Left ventricle myocardium inferior (tissue), 1 donor: Measurements from ENCODE around the gene AMT. TPM values are rescaled to one million over a fixed set of nuclear protein-coding genes. Genes with fewer than 3 reads are reported as not detected.

Source experiments
- DNase-seq: peaks from one replicate; pipeline ENCODE4 v3.0.0-alpha.2; 2020
- H3K27ac ChIP-seq: fragments of 200-600 bp; replicated peaks from 2 replicates; pipeline ENCODE4 v1.8.0; 2021
- H3K27me3 ChIP-seq: fragments of 200-600 bp; 2 replicates; pipeline ENCODE4 v1.8.0; 2021; ENCODE audit warnings: low read depth
- H3K36me3 ChIP-seq: fragments of 200-600 bp; 2 replicates; pipeline ENCODE4 v1.8.0; 2021
- H3K4me1 ChIP-seq: fragments of 200-600 bp; 2 replicates; pipeline ENCODE4 v1.8.0; 2021
- H3K4me3 ChIP-seq: fragments of 200-600 bp; 2 replicates; pipeline ENCODE4 v1.8.0; 2021; ENCODE audit warnings: mild to moderate bottlenecking, moderate library complexity
- H3K9me3 ChIP-seq: fragments of 200-600 bp; replicated peaks from 2 replicates; pipeline ENCODE4 v1.8.0; 2021
- intact Hi-C: fragments of 100-400 bp; cut with micrococcal nuclease; formaldehyde crosslinking; loops from one replicate; pipeline ENCODE4 v1.11.0; 2022
- total RNA-seq: library from RNA; stranded (reverse); fragmentation: NEBNext Ultra II Directional; extraction: Animal tissue kit (Norgen Biotek cat#: 25700); gene quantifications from one replicate; pipeline ENCODE4 v1.2.1, GENCODE V29; 2021
- TF ChIP-seq, protein P1 (sequence below): fragments of 200-600 bp; IDR thresholded peaks from 2 replicates; pipeline ENCODE4 v1.8.0; 2021; ENCODE audit warnings: antibody characterized with exemption, mild to moderate bottlenecking, borderline replicate concordance
- donor health status: DM: no; HTN: yes; CAD: no; lungs with severe emphysema.

Gene AMT
- total RNA-seq, 1 donor from 2014 or later, result 29.0 TPM

DNA sequence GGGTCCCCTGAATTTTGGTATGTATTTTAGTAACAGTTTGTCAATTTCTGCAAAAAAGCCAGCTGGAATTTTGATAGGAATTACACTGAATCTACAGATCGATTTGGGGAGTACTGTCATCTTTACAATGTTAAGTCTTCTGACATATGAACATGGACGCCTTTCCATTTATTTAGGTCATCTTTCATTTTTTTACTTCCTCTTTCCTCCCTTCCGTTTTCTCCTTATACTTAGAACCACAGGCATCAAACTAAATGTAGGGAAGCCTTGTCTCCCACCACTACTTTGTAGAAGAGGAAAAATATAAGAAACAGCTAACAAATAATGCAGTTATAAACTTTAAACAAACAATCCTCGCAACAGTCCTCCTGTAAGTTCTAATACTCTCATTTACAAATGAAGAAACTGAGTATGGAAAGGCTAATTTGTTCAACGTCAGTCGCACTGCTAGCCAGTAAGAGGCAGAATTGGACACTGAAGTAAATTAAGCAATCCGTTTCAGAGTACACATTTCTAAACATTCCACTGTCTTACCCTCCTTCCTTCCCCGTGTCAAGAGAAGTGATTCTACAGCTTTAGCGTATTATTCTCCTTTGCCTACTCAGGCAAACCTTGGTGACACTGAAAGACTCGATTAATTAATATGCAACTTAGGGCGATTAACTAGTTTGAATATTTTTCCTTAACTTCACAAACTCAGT is 36.1 kb downstream of the AMT start:
- Histone ChIP-seq H3K9me3 (no peaks in the 10 kb centered on the region), H3K36me3 (no peaks in the 10 kb centered on the region), H3K4me3 (no peak overlapping the region), H3K27ac (no peak overlapping the region), H3K27me3 (no peaks in the 10 kb centered on the region), H3K4me1 (peaks cover 84% of the 10 kb centered on the region)
- DNase-seq, result no peak
- TF ChIP-seq, protein P1, sequence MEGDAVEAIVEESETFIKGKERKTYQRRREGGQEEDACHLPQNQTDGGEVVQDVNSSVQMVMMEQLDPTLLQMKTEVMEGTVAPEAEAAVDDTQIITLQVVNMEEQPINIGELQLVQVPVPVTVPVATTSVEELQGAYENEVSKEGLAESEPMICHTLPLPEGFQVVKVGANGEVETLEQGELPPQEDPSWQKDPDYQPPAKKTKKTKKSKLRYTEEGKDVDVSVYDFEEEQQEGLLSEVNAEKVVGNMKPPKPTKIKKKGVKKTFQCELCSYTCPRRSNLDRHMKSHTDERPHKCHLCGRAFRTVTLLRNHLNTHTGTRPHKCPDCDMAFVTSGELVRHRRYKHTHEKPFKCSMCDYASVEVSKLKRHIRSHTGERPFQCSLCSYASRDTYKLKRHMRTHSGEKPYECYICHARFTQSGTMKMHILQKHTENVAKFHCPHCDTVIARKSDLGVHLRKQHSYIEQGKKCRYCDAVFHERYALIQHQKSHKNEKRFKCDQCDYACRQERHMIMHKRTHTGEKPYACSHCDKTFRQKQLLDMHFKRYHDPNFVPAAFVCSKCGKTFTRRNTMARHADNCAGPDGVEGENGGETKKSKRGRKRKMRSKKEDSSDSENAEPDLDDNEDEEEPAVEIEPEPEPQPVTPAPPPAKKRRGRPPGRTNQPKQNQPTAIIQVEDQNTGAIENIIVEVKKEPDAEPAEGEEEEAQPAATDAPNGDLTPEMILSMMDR, result no peak
- intact Hi-C loops, result no loop called here

DNA sequence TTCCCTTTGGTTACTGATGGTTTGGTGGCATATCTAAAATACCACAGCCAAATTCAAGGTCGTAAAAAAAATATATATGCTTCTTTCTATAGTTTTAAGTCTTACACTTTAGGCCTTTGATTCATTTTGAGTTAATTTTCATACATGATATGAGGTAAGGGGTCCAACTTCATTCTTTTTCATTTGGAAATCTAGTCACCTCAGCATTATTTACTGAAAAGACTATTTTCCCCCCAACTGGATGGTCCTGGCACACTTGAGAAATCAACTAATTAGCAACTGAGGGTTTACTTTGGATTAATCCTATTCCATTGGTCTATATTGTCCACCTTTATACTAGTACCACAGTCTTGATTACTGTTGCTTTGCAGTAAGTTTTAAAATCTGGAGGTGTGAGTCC is 36.7 kb downstream of the AMT start:
- intact Hi-C loops, result no loop called here
- Histone ChIP-seq H3K9me3 (no peaks in the 10 kb centered on the region), H3K27me3 (no peaks in the 10 kb centered on the region), H3K4me3 (no peak overlapping the region), H3K4me1 (peaks cover 83% of the 10 kb centered on the region), H3K36me3 (no peaks in the 10 kb centered on the region), H3K27ac (no peak overlapping the region)
- no peak for DNase-seq
- TF ChIP-seq, protein P1, result no peak

DNA sequence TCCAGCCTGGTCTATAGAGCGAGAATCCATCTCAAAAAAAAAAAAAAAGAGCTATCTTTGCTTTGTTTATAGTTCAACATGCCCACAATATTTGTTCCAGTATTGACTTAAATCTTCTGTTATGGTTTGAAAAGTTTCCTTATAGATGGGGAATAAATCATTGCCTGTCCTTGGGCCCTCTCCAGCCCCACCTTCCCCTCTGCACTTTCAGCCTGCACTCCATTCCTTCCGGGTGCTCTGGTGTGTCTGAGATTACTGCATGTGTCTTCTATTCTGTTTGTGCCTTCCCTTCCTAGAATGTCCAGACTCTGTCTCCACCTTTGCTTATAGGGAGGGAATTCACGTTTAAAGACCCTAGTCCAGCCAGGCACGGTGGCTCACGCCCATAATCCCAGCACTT is 38.9 kb downstream of the AMT start:
- no peak overlapping the region for H3K27ac ChIP-seq
- no peak for DNase-seq
- peaks cover 83% of the 10 kb centered on the region for H3K4me1 ChIP-seq
- H3K4me3 ChIP-seq, result no peak overlapping the region
- H3K27me3 ChIP-seq, result no peaks in the 10 kb centered on the region
- H3K36me3 ChIP-seq, result no peaks in the 10 kb centered on the region
- no peaks in the 10 kb centered on the region for H3K9me3 ChIP-seq
- intact Hi-C loops, result no loop called here
- TF ChIP-seq, protein P1, result no peak

DNA sequence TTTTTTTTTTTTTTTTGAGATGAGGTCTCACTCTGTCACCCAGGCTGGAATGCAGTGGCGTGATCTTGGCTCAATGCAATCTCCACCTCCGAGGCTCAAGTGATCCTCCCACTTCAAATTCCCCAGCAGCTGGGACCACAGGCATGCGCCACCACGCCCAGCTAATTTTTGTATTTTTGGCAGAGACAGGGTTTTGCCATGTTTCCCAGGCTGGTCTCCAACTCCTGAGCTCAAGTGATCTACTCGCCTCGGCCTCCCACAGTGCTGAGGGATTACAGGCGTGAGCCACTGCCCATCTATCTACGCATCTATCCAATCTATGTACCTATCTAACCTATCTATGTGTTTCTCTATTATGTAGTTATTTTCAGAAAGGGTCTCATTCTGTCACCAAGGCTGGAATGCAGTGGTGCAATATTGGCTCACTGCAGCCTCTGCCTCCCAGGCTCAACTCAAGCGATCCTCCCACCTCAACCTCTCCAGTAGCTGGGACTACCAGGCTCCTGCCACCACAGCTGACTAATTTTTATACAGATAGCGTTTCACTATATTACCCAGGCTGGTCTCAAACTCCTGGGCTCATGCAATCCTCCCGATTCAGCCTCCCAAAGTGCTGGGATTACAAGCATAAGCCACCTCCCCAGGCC is 43.9 kb downstream of the AMT start:
- intact Hi-C loops, result no loop called here
- Histone ChIP-seq H3K27ac (no peak overlapping the region), H3K4me3 (no peak overlapping the region), H3K4me1 (peaks cover 64% of the 10 kb centered on the region), H3K9me3 (no peaks in the 10 kb centered on the region), H3K36me3 (peaks cover 26% of the 10 kb centered on the region), H3K27me3 (no peaks in the 10 kb centered on the region)
- DNase-seq, result peak; percentile 22
- TF ChIP-seq, protein P1, result no peak

DNA sequence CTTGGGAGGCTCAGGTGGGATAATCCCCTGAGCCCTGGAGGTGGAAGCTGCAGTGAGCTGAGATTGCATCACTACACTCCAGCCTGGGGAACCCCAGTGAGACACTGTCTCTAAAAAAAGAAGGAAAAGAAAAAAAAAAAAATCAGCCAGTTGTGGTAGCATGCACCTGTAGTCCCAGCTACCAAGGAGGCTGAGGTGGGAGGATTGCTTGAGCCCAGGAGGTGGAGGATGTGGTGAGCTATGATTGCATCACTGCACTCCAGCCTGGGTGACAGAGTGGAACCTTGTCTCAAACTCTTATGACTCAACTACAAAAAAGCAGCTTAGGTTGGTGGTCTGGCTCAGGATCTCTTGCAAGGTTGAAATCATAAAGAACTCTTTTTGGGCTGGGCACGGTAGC is 44.8 kb downstream of the AMT start:
- intact Hi-C loops, result no loop called here

More for the DNA sequence above, 44.8 kb downstream of the AMT start:
- Histone ChIP-seq H3K27ac (no peak overlapping the region), H3K4me1 (peaks cover 61% of the 10 kb centered on the region), H3K4me3 (no peak overlapping the region), H3K36me3 (peaks cover 35% of the 10 kb centered on the region), H3K27me3 (no peaks in the 10 kb centered on the region), H3K9me3 (no peaks in the 10 kb centered on the region)
- TF ChIP-seq, protein P1, result no peak
- DNase-seq, result no peak
